Thymus (tissue), 11 donors: ENCODE results near the gene MCM9. TPM values are rescaled to one million over a fixed set of nuclear protein-coding genes. Genes with fewer than 3 reads are reported as not detected.

ENCODE experiments used
- DNase-seq, 9 donors: peaks; one replicate each; pipeline ENCODE4 v3.0.0-alpha.2; 2013; ENCODE audit warnings: low spot score in 9 of 9, low read depth in 6 of 9, missing footprints in 1 of 9
- H3K27ac ChIP-seq, 2 donors: one replicate each; pipeline ENCODE4 v1.5.1; 2013; ENCODE audit warnings: control low read depth in 1 of 2, low read depth in 1 of 2, low read length in 1 of 2, mild to moderate bottlenecking in 1 of 2, moderate library complexity in 1 of 2
- H3K27me3 ChIP-seq, 2 donors: one replicate each; pipeline ENCODE4 v1.5.1; 2013; ENCODE audit warnings: low read length in 1 of 2; ENCODE audit not compliant: control insufficient read depth in 2 of 2, insufficient read depth in 1 of 2
- H3K36me3 ChIP-seq, 2 donors: one replicate each; pipeline ENCODE4 v1.5.1; 2013; ENCODE audit warnings: low read length in 1 of 2, mild to moderate bottlenecking in 1 of 2, moderate library complexity in 1 of 2; ENCODE audit not compliant: control insufficient read depth in 2 of 2, insufficient read depth in 2 of 2
- H3K4me1 ChIP-seq, 2 donors: one replicate each; pipeline ENCODE4 v1.5.1; 2013; ENCODE audit warnings: low read length in 2 of 2; ENCODE audit not compliant: control insufficient read depth in 2 of 2, insufficient read depth in 2 of 2
- H3K4me3 ChIP-seq, 2 donors: one replicate each; pipeline ENCODE4 v1.5.1; 2013; ENCODE audit warnings: low read length in 2 of 2, control low read depth in 1 of 2, mild to moderate bottlenecking in 1 of 2
- H3K9me3 ChIP-seq, 2 donors: one replicate each; pipeline ENCODE4 v1.5.1; 2013; ENCODE audit warnings: low read length in 1 of 2, mild to moderate bottlenecking in 1 of 2; ENCODE audit not compliant: control insufficient read depth in 2 of 2, insufficient read depth in 1 of 2
- WGBS: extraction: QIAGEN DNeasy Blood & Tissue Kit; methylation state at CpG from one replicate; pipeline ENCODE4 v1.1.7; 2013; 5-methylcytosine and 5-hydroxymethylcytosine counted together
- polyA plus RNA-seq: library from polyadenylated mRNA; stranded (reverse); fragments of 200-250 nt; gene quantifications from one replicate; pipeline ENCODE4 v1.2.3, GENCODE V29; 2013
- total RNA-seq: library from RNA; stranded (reverse); fragments of 120-200 nt; gene quantifications from one replicate; pipeline ENCODE4 v1.2.4, GENCODE V29; 2013
- donor health status: healthy.

MCM9 gene
- total and polyA plus RNA-seq, 2 donors, result 7.6 to 12.2 TPM

- Histone ChIP-seq H3K27me3 (no peaks in the 10 kb centered on the region), H3K27ac (no peak overlapping the region), H3K4me3 (no peak overlapping the region), H3K4me1 (no peaks in the 10 kb centered on the region), H3K9me3 (no peaks in the 10 kb centered on the region), H3K36me3 (peaks cover 43 to 71% of the 10 kb centered on the region in 2 donors)
- no peak for DNase-seq
- WGBS, result 98% methylated on average over 2 of the region's 2 CpGs
Measured at GRCh38 chr6:118918329-118918725, 16.6 kb downstream of the MCM9 start.

- H3K36me3 ChIP-seq, result peaks cover 43 to 72% of the 10 kb centered on the region in 2 donors
- H3K9me3 ChIP-seq, result no peaks in the 10 kb centered on the region
- no peak overlapping the region for H3K4me3 ChIP-seq
- H3K27ac ChIP-seq, result no peak overlapping the region
- H3K27me3 ChIP-seq, result no peaks in the 10 kb centered on the region
- WGBS, result 98% methylated on average over 5 of the region's 5 CpGs
- no peak for DNase-seq
- H3K4me1 ChIP-seq, result no peaks in the 10 kb centered on the region
Measured at GRCh38 chr6:118917546-118918328, 17.2 kb downstream of the MCM9 start.

GRCh38 chr6:118914598-118914997 lies 20.4 kb downstream of the MCM9 start:
- peaks cover 25 to 69% of the 10 kb centered on the region in 2 donors for H3K36me3 ChIP-seq
- no peak for DNase-seq
- H3K27me3 ChIP-seq, result no peaks in the 10 kb centered on the region
- no peak overlapping the region for H3K4me3 ChIP-seq
- no peaks in the 10 kb centered on the region for H3K4me1 ChIP-seq
- no peak overlapping the region for H3K27ac ChIP-seq
- H3K9me3 ChIP-seq, result no peaks in the 10 kb centered on the region

- no peaks in the 10 kb centered on the region for H3K9me3 ChIP-seq
- no peaks in the 10 kb centered on the region for H3K27me3 ChIP-seq
- H3K4me3 ChIP-seq, result no peak overlapping the region
- H3K4me1 ChIP-seq, result no peaks in the 10 kb centered on the region
- no peak for DNase-seq
- H3K36me3 ChIP-seq, result peaks cover 25 to 77% of the 10 kb centered on the region in 2 donors
- 95% methylated on average over 2 of the region's 2 CpGs for WGBS
- H3K27ac ChIP-seq, result no peak overlapping the region
Measured at GRCh38 chr6:118913161-118913560, 21.8 kb downstream of the MCM9 start.

GRCh38 chr6:118912646-118913045 lies 22.3 kb downstream of the MCM9 start:
- Histone ChIP-seq H3K9me3 (no peaks in the 10 kb centered on the region), H3K4me1 (no peaks in the 10 kb centered on the region), H3K36me3 (peaks cover 27 to 82% of the 10 kb centered on the region in 2 donors), H3K4me3 (no peak overlapping the region), H3K27ac (no peak overlapping the region), H3K27me3 (no peaks in the 10 kb centered on the region)
- DNase-seq, result no peak
- over 99% methylated on average over 5 of the region's 5 CpGs for WGBS

GRCh38 chr6:118908441-118908840 lies 26.5 kb downstream of the MCM9 start:
- DNase-seq, result no peak
- H3K27ac ChIP-seq, result no peak overlapping the region
- H3K36me3 ChIP-seq, result peaks cover 21 to 83% of the 10 kb centered on the region in 2 donors
- H3K4me1 ChIP-seq, result no peaks in the 10 kb centered on the region
- no peaks in the 10 kb centered on the region for H3K27me3 ChIP-seq
- WGBS, result 98% methylated on average over 1 of the region's 1 CpG
- no peak overlapping the region for H3K4me3 ChIP-seq
- no peaks in the 10 kb centered on the region for H3K9me3 ChIP-seq

- no peaks in the 10 kb centered on the region for H3K4me1 ChIP-seq
- peaks cover 17 to 82% of the 10 kb centered on the region in 2 donors for H3K36me3 ChIP-seq
- H3K27ac ChIP-seq, result no peak overlapping the region
- H3K27me3 ChIP-seq, result no peaks in the 10 kb centered on the region
- DNase-seq, result no peak
- H3K4me3 ChIP-seq, result no peak overlapping the region
- 98% methylated on average over 4 of the region's 4 CpGs for WGBS
- H3K9me3 ChIP-seq, result no peaks in the 10 kb centered on the region
Measured at GRCh38 chr6:118905851-118906250, 29.1 kb downstream of the MCM9 start.

GRCh38 chr6:118905084-118905483 lies 29.9 kb downstream of the MCM9 start:
- H3K27me3 ChIP-seq, result no peaks in the 10 kb centered on the region
- no peak overlapping the region for H3K27ac ChIP-seq
- no peaks in the 10 kb centered on the region for H3K9me3 ChIP-seq
- peaks cover 17 to 78% of the 10 kb centered on the region in 2 donors for H3K36me3 ChIP-seq
- no peak overlapping the region for H3K4me3 ChIP-seq
- peaks cover 0 to under 1% of the 10 kb centered on the region in 2 donors for H3K4me1 ChIP-seq
- DNase-seq, result no peak

GRCh38 chr6:118903691-118904090 lies 31.3 kb downstream of the MCM9 start:
- 96% methylated on average over 6 of the region's 6 CpGs for WGBS
- Histone ChIP-seq H3K27ac (no peak overlapping the region), H3K27me3 (no peaks in the 10 kb centered on the region), H3K36me3 (peaks cover 20 to 83% of the 10 kb centered on the region in 2 donors), H3K4me1 (peaks cover 0 to 4% of the 10 kb centered on the region in 2 donors), H3K9me3 (no peaks in the 10 kb centered on the region), H3K4me3 (no peak overlapping the region)
- no peak for DNase-seq
